ENCODE results near the gene C3orf38.
A peak's percentile ranks its signal among the peaks of the same experiment; 100 is the strongest.
"Not testable (repeated sequence)": the region's sequence is repeated elsewhere in the genome, so short reads cannot be mapped to it uniquely, and the experiment has no call there.

The C3orf38 gene

GRCh38 chr3:88152841-88153240, 3.1 kb downstream of the C3orf38 start:
- Histone ChIP-seq H3K4me3 (ENCODE audit: low read depth, low read length) (no peak overlapping the region), H3K4me1 (ENCODE audit: control insufficient read depth, insufficient read depth, low read length) (peaks cover 12% of the 10 kb centered on the region), H3K9ac (ENCODE audit: low read depth, low read length) (no peak overlapping the region), H3K27ac (ENCODE audit: low read depth, low read length) (no peak overlapping the region), H3K36me3 (ENCODE audit: control insufficient read depth, insufficient read depth, low read length) (peaks cover 51% of the 10 kb centered on the region), H3K9me3 (ENCODE audit: control insufficient read depth, insufficient read depth, low read length) (no peaks in the 10 kb centered on the region), H3K27me3 (ENCODE audit: control insufficient read depth, insufficient read depth, low read length) (no peaks in the 10 kb centered on the region)

GRCh38 chr3:88166419-88166971, 16.7 kb downstream of the C3orf38 start:
- Histone ChIP-seq H3K9me3 (ENCODE audit: control insufficient read depth, insufficient read depth, low read length) (no peaks in the 10 kb centered on the region), H3K4me3 (ENCODE audit: low read depth, low read length) (no peak overlapping the region), H3K4me1 (ENCODE audit: control insufficient read depth, insufficient read depth, low read length) (no peaks in the 10 kb centered on the region), H3K36me3 (ENCODE audit: control insufficient read depth, insufficient read depth, low read length) (peaks cover 10% of the 10 kb centered on the region), H3K9ac (ENCODE audit: low read depth, low read length) (no peak overlapping the region), H3K27me3 (ENCODE audit: control insufficient read depth, insufficient read depth, low read length) (no peaks in the 10 kb centered on the region), H3K27ac (ENCODE audit: low read depth, low read length) (no peak overlapping the region)

GRCh38 chr3:88167173-88167572, 17.4 kb downstream of the C3orf38 start:
- Histone ChIP-seq H3K4me1 (ENCODE audit: control insufficient read depth, insufficient read depth, low read length) (no peaks in the 10 kb centered on the region), H3K4me3 (ENCODE audit: low read depth, low read length) (no peak overlapping the region), H3K9me3 (ENCODE audit: control insufficient read depth, insufficient read depth, low read length) (no peaks in the 10 kb centered on the region), H3K27me3 (ENCODE audit: control insufficient read depth, insufficient read depth, low read length) (no peaks in the 10 kb centered on the region), H3K27ac (ENCODE audit: low read depth, low read length) (no peak overlapping the region), H3K36me3 (ENCODE audit: control insufficient read depth, insufficient read depth, low read length) (peaks cover 9% of the 10 kb centered on the region), H3K9ac (ENCODE audit: low read depth, low read length) (no peak overlapping the region)

GRCh38 chr3:88167704-88168103, 17.9 kb downstream of the C3orf38 start:
- H3K4me1 ChIP-seq (ENCODE audit: control insufficient read depth, insufficient read depth, low read length) = no peaks in the 10 kb centered on the region
- H3K9me3 ChIP-seq (ENCODE audit: control insufficient read depth, insufficient read depth, low read length) = no peaks in the 10 kb centered on the region
- H3K27ac ChIP-seq (ENCODE audit: low read depth, low read length) = no peak overlapping the region
- H3K9ac ChIP-seq (ENCODE audit: low read depth, low read length) = no peak overlapping the region
- H3K4me3 ChIP-seq (ENCODE audit: low read depth, low read length) = no peak overlapping the region
- H3K27me3 ChIP-seq (ENCODE audit: control insufficient read depth, insufficient read depth, low read length) = no peaks in the 10 kb centered on the region
- H3K36me3 ChIP-seq (ENCODE audit: control insufficient read depth, insufficient read depth, low read length) = peaks cover 3% of the 10 kb centered on the region; the same call in 1 of the 2 replicates

- H3K9me3 ChIP-seq (ENCODE audit: control insufficient read depth, insufficient read depth, low read length) = no peaks in the 10 kb centered on the region
- no peak overlapping the region for H3K9ac ChIP-seq (ENCODE audit: low read depth, low read length)
- H3K27ac ChIP-seq (ENCODE audit: low read depth, low read length) = no peak overlapping the region
- no peaks in the 10 kb centered on the region for H3K27me3 ChIP-seq (ENCODE audit: control insufficient read depth, insufficient read depth, low read length)
- H3K4me1 ChIP-seq (ENCODE audit: control insufficient read depth, insufficient read depth, low read length) = no peaks in the 10 kb centered on the region
- no peaks in the 10 kb centered on the region for H3K36me3 ChIP-seq (ENCODE audit: control insufficient read depth, insufficient read depth, low read length)
- H3K4me3 ChIP-seq (ENCODE audit: low read depth, low read length) = no peak overlapping the region
Observed at GRCh38 chr3:88168171-88168570, 18.4 kb downstream of the C3orf38 start.

GRCh38 chr3:88180398-88180999, 30.7 kb downstream of the C3orf38 start:
- no peaks in the 10 kb centered on the region for H3K27me3 ChIP-seq (ENCODE audit: control insufficient read depth, insufficient read depth, low read length)
- H3K9me3 ChIP-seq (ENCODE audit: control insufficient read depth, insufficient read depth, low read length) = no peaks in the 10 kb centered on the region
- H3K27ac ChIP-seq (ENCODE audit: low read depth, low read length) = no peak overlapping the region
- H3K36me3 ChIP-seq (ENCODE audit: control insufficient read depth, insufficient read depth, low read length) = no peaks in the 10 kb centered on the region
- H3K4me3 ChIP-seq (ENCODE audit: low read depth, low read length) = no peak overlapping the region
- H3K9ac ChIP-seq (ENCODE audit: low read depth, low read length) = no peak overlapping the region
- no peaks in the 10 kb centered on the region for H3K4me1 ChIP-seq (ENCODE audit: control insufficient read depth, insufficient read depth, low read length)

GRCh38 chr3:88182165-88182918, 32.6 kb downstream of the C3orf38 start:
- H3K9ac ChIP-seq (ENCODE audit: low read depth, low read length); H3K4me1 ChIP-seq (ENCODE audit: control insufficient read depth, insufficient read depth, low read length); H3K4me3 ChIP-seq (ENCODE audit: low read depth, low read length); H3K27ac ChIP-seq (ENCODE audit: low read depth, low read length); H3K36me3 ChIP-seq (ENCODE audit: control insufficient read depth, insufficient read depth, low read length); H3K27me3 ChIP-seq (ENCODE audit: control insufficient read depth, insufficient read depth, low read length); H3K9me3 ChIP-seq (ENCODE audit: control insufficient read depth, insufficient read depth, low read length): not testable (repeated sequence)

GRCh38 chr3:88188436-88188835, 38.7 kb downstream of the C3orf38 start:
- no peak overlapping the region for H3K27ac ChIP-seq (ENCODE audit: low read depth, low read length)
- H3K9ac ChIP-seq (ENCODE audit: low read depth, low read length) = no peak overlapping the region

GRCh38 chr3:88189361-88189810, 39.6 kb downstream of the C3orf38 start:
- Histone ChIP-seq H3K4me3 (ENCODE audit: low read depth, low read length) (no peak overlapping the region), H3K4me1 (ENCODE audit: control insufficient read depth, insufficient read depth, low read length) (peaks cover 3% of the 10 kb centered on the region; the same call in 1 of the 2 replicates), H3K36me3 (ENCODE audit: control insufficient read depth, insufficient read depth, low read length) (no peaks in the 10 kb centered on the region), H3K27ac (ENCODE audit: low read depth, low read length) (no peak overlapping the region), H3K9me3 (ENCODE audit: control insufficient read depth, insufficient read depth, low read length) (no peaks in the 10 kb centered on the region), H3K9ac (ENCODE audit: low read depth, low read length) (no peak overlapping the region), H3K27me3 (ENCODE audit: control insufficient read depth, insufficient read depth, low read length) (no peaks in the 10 kb centered on the region)

More at GRCh38 chr3:88188436-88188835, 38.7 kb downstream of the C3orf38 start:
- H3K4me3 ChIP-seq (ENCODE audit: low read depth, low read length) = no peak overlapping the region
- H3K36me3 ChIP-seq (ENCODE audit: control insufficient read depth, insufficient read depth, low read length) = no peaks in the 10 kb centered on the region
- no peaks in the 10 kb centered on the region for H3K27me3 ChIP-seq (ENCODE audit: control insufficient read depth, insufficient read depth, low read length)
- peaks cover 3% of the 10 kb centered on the region; the same call in 1 of the 2 replicates for H3K4me1 ChIP-seq (ENCODE audit: control insufficient read depth, insufficient read depth, low read length)
- H3K9me3 ChIP-seq (ENCODE audit: control insufficient read depth, insufficient read depth, low read length) = no peaks in the 10 kb centered on the region

- H3K27ac ChIP-seq (ENCODE audit: low read depth, low read length) = peak overlapping the region; percentile 78
- no peaks in the 10 kb centered on the region for H3K27me3 ChIP-seq (ENCODE audit: control insufficient read depth, insufficient read depth, low read length)
- H3K9me3 ChIP-seq (ENCODE audit: control insufficient read depth, insufficient read depth, low read length) = no peaks in the 10 kb centered on the region
- H3K4me1 ChIP-seq (ENCODE audit: control insufficient read depth, insufficient read depth, low read length) = peaks cover 10% of the 10 kb centered on the region
- no peak overlapping the region; the same call in 1 of the 2 replicates for H3K9ac ChIP-seq (ENCODE audit: low read depth, low read length)
- no peak overlapping the region for H3K4me3 ChIP-seq (ENCODE audit: low read depth, low read length)
- no peaks in the 10 kb centered on the region for H3K36me3 ChIP-seq (ENCODE audit: control insufficient read depth, insufficient read depth, low read length)
Observed at GRCh38 chr3:88191872-88192409, 42.2 kb downstream of the C3orf38 start.

- Histone ChIP-seq H3K27me3 (ENCODE audit: control insufficient read depth, insufficient read depth, low read length) (no peaks in the 10 kb centered on the region), H3K4me1 (ENCODE audit: control insufficient read depth, insufficient read depth, low read length) (peaks cover 17% of the 10 kb centered on the region), H3K9me3 (ENCODE audit: control insufficient read depth, insufficient read depth, low read length) (no peaks in the 10 kb centered on the region), H3K27ac (ENCODE audit: low read depth, low read length) (peak overlapping the region; percentile 78), H3K36me3 (ENCODE audit: control insufficient read depth, insufficient read depth, low read length) (no peaks in the 10 kb centered on the region), H3K9ac (ENCODE audit: low read depth, low read length) (no peak overlapping the region; the same call in 1 of the 2 replicates), H3K4me3 (ENCODE audit: low read depth, low read length) (no peak overlapping the region)
Observed at GRCh38 chr3:88192631-88193030, 42.9 kb downstream of the C3orf38 start.
